Coronary artery (tissue), 2 donors: Measurements from ENCODE around the gene APCS.

Experiments
- DNase-seq: peaks from one replicate; pipeline ENCODE4 v3.0.0-alpha.2; 2017; ENCODE audit warnings: low spot score
- H3K27ac ChIP-seq, 2 donors: fragments of 200-600 bp; sonication (generic); one replicate each; pipeline ENCODE4 v1.5.1; 2016 to 2019
- H3K4me3 ChIP-seq: fragments of 200-600 bp; sonication (generic); 2 replicates; pipeline ENCODE4 v1.5.1; 2016; ENCODE audit warnings: mild to moderate bottlenecking, moderate library complexity
- TF ChIP-seq, protein P1 (sequence below): fragments of 200-600 bp; sonication (generic); IDR thresholded peaks from one replicate; pipeline ENCODE4 v1.5.1; 2019; ENCODE audit warnings: antibody characterized with exemption

APCS gene

DNA sequence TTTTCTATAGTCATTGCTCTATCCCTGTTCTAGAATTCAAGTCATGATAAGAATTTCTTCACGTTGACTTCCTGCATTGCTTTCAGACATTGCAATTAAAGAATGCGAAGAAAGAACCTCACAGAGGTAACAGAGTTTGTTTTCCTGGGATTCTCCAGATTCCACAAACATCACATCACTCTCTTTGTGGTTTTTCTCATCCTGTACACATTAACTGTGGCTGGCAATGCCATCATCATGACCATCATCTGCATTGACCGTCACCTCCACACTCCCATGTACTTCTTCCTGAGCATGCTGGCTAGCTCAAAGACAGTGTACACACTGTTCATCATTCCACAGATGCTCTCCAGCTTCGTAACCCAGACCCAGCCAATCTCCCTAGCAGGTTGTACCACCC lies 10.6 kb downstream of the APCS start:
- no peak for DNase-seq
- H3K27ac ChIP-seq, result no peak overlapping the region

DNA sequence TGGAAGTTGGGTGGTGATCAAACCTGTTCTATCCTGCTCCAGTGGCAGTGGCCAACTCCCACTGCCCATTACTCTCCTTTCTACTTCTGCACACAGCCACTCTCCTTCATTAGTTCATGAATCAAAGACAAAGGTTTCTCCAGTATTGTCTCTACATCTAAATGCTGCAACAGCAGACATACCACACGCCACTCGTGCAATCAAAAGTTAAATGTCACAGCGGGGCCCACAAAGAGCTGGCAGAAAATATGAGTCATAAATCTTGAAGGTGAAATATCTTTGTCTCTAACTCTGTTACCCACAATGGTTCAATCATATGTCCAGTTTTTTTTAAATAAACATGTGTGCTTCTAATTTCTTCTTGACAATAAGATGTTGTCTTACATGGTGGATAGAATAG lies 13.3 kb downstream of the APCS start:
- no peak for DNase-seq
- H3K4me3 ChIP-seq, result no peak overlapping the region
- TF ChIP-seq, protein P1, sequence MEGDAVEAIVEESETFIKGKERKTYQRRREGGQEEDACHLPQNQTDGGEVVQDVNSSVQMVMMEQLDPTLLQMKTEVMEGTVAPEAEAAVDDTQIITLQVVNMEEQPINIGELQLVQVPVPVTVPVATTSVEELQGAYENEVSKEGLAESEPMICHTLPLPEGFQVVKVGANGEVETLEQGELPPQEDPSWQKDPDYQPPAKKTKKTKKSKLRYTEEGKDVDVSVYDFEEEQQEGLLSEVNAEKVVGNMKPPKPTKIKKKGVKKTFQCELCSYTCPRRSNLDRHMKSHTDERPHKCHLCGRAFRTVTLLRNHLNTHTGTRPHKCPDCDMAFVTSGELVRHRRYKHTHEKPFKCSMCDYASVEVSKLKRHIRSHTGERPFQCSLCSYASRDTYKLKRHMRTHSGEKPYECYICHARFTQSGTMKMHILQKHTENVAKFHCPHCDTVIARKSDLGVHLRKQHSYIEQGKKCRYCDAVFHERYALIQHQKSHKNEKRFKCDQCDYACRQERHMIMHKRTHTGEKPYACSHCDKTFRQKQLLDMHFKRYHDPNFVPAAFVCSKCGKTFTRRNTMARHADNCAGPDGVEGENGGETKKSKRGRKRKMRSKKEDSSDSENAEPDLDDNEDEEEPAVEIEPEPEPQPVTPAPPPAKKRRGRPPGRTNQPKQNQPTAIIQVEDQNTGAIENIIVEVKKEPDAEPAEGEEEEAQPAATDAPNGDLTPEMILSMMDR, result no peak
- no peak overlapping the region for H3K27ac ChIP-seq

More for the DNA sequence above, 10.6 kb downstream of the APCS start:
- no peak overlapping the region for H3K4me3 ChIP-seq
- TF ChIP-seq, protein P1, result no peak

DNA sequence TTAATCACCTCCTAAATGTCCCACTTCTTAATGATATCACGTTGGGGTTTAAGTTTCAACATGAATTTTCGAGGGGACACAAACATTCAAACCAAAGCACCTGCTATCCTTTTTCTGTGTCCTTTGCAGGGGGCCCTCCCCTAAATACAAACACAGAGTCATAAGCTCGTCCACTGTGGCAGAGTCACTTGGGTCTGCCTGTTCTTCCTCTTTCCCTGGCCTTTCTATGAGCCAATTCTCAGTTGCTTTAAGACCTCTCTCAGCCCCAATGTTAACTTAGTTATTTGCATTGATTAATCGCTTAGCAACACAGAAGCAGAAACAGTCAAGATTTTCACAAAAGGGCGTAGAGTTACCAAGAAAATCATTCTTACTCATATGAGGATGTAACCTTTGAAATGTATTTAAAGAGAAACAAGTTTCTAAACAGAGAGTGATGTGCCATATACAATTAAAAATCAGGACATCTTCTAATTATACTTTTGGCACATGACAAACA lies 14.9 kb downstream of the APCS start:
- no peak overlapping the region for H3K27ac ChIP-seq
- H3K4me3 ChIP-seq, result no peak overlapping the region
- TF ChIP-seq, protein P1, result no peak
- no peak for DNase-seq

DNA sequence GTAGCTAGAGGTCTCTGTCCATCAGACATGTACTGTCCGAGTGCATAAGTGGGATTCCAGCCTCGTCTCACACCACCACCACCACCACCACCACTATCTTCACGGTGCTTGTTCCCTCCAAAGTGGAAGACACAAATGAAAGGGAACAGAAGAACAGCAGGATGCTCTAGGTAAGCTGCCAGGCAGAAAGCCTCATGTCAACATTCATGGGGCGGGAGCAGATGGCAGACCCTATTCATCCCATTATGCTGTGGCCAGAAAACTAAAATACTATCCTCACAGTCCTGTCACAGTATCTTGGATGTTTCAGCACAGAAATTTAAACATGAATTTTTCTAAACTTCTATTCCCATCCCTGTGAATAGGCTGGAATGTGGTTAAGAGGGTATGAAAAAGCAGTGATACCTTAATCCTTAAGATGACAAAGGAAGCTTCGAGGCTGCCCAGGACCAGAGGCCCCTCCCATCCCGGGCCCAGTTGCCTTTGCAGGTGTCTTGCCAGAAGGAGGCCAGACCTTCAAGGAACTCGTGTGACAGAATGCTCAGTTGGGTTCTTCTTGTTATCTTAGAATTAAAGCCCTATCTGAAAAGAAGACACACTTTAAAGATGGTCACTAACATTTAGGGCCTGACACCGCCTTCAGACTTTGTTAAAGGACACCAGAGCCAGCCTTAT lies 24.7 kb downstream of the APCS start:
- TF ChIP-seq, protein P1, result no peak
- Histone ChIP-seq H3K4me3 (no peak overlapping the region), H3K27ac (no peak overlapping the region)
- no peak for DNase-seq

DNA sequence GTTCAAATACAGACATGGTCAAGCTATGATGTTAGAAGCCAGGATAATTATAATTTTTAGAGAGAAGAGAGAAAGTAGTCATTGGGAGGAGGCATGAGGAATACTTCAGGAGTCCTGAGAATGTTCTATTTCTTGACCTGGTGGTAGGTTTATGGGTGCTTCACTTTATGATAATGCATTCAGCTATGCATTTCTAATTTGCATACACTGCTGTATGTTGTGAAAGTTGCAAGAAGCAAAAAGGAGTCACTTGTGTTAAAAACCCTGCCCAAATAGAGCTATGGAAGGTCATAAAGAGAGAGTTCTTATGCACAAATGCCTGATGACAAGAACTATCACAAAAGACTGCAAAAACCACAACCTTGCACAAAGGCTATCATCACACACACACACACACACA lies 45.3 kb downstream of the APCS start:
- TF ChIP-seq, protein P1, result no peak
- H3K4me3 ChIP-seq, result no peak overlapping the region
- H3K27ac ChIP-seq, result no peak overlapping the region
- DNase-seq, result no peak
